Heart left ventricle (tissue), 13 donors: Measurements from ENCODE around the gene ITGA5.
"Not testable (repeated sequence)": the region's sequence is repeated elsewhere in the genome, so short reads cannot be mapped to it uniquely, and the experiment has no call there.

Experiments
- CTCF ChIP-seq, 12 donors: fragments of 200-600 bp; sonication (generic) in 4 of 12; IDR thresholded peaks; one replicate each; pipeline versions ENCODE4 v1.5.0 to v1.8.0; 2018 to 2022; ENCODE audit warnings: antibody characterized with exemption in 12 of 12, mild to moderate bottlenecking in 5 of 12
- POLR2A ChIP-seq, 2 donors: fragments of 450-650 bp; IDR thresholded peaks; one replicate each; pipeline ENCODE4 v1.6.1; 2017; ENCODE audit warnings: antibody characterized with exemption in 2 of 2, mild to moderate bottlenecking in 2 of 2, moderate library complexity in 2 of 2
- donor health status: ischemic (EF 13 %, LVEDD 7.1; RV severe dilation, severe dysfunction).
- donor health status: DM: no; HTN: yes; CAD: no.
- donor health status: DM: no; HTN: no; CAD: no.
- donor health status: ischemic (EF 25% LVEDD 6.9; RV normal size, moderate dysfunction).
- donor health status: ischemic (EF 25% LVEDD 5.7; RV mildly dilated, moderate dysfunction).
- donor health status: ischemic (EF 35%, LVEDD 5.7; RV mildly dilated, moderate dysfunction).
- donor health status: nonischemic (EF 11% LVEDD 7.7; RV severe dilation, severe dysfunction).
- donor health status: DM: yes; HTN: yes; CAD: no.
- donor health status: PGD.
- donor health status: ischemic (EF 29% LVEDD 5.4; RV normal size, mild dysfunction).
- donor health status: nonischemic (EF 23%, LVEDD 6.1; RV moderate dilation, normal function).

DNA sequence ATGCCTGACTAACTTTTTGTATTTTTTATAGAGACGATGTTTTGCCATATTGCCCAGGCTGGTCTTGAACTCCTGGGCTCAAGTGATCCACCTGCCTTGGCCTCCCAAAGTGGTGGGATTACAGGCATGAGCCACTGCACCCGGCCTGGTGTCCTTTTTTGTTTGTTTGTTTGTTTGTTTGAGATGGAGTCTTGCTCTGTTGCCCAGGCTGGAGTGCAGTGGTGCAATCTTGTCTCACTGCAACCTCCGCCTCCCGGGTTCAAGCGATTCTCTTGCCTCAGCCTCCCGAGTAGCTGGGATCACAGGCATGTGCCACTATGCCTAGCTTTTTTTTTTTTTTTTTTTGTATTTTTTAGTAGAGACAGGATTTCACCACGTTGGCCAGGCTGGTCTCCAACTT lies 64.8 kb downstream of the ITGA5 start:
- TF ChIP-seq CTCF, POLR2A (IDR thresholded peaks at IDR 0.05): not testable (repeated sequence)
